ENCODE data around the gene RTN4. TPM values are rescaled to one million over a fixed set of nuclear protein-coding genes. Genes with fewer than 3 reads are reported as not detected.

Gene RTN4
- polyA plus RNA-seq, 1 donor (not counting 4 experiments of a cell fraction or from before 2014, with no cell fraction given): 406 TPM

GRCh38 chr2:54962935-54963440 lies 87.3 kb downstream of the RTN4 start:
- TF ChIP-seq CTCF (optimal IDR thresholded peaks at IDR 0.05 in 1 of 3, IDR thresholded peaks at IDR 0.05 in 1 of 3, conservative IDR thresholded peaks at IDR 0.05 in 1 of 3; ENCODE audit: extremely low read depth in 1 of 3, insufficient read depth in 2 of 3, low read length in 3 of 3) (no peak), EZH2 (IDR thresholded peaks at IDR 0.05; ENCODE audit: low read length) (no peak)
- Histone ChIP-seq H3K4me1 (ENCODE audit: control insufficient read depth, extremely low read depth, insufficient read depth, low read length) (peaks cover 20% of the 10 kb centered on the region), H3K79me2 (ENCODE audit: control insufficient read depth, insufficient read depth, low read length) (no peaks in the 10 kb centered on the region), H3K36me3 (ENCODE audit: control insufficient read depth in 2 of 2, extremely low read depth in 1 of 2, insufficient read depth in 2 of 2, low read length in 2 of 2) (peaks cover 0 to 4% of the 10 kb centered on the region in 2 experiments), H3K27ac (ENCODE audit: control insufficient read depth, insufficient read depth, low read length) (no peak overlapping the region), H3K4me3 (ENCODE audit: control insufficient read depth in 2 of 3, extremely low read depth in 1 of 3, insufficient read depth in 2 of 3, low read depth in 1 of 3, low read length in 3 of 3) (no peak overlapping the region), H3K27me3 (ENCODE audit: control insufficient read depth, extremely low read depth, insufficient read depth, low read length) (no peaks in the 10 kb centered on the region), H3K9ac (ENCODE audit: control insufficient read depth, extremely low read depth, insufficient read depth, low read length) (no peak overlapping the region), H2AFZ (ENCODE audit: control insufficient read depth, low read length) (no peak overlapping the region), H4K20me1 (ENCODE audit: control insufficient read depth, extremely low read depth, insufficient read depth, low read length) (no peaks in the 10 kb centered on the region), H3K9me3 (ENCODE audit: control insufficient read depth, low read depth, low read length) (no peaks in the 10 kb centered on the region), H3K9me1 (ENCODE audit: control insufficient read depth, extremely low read depth, insufficient read depth, low read length) (no peaks in the 10 kb centered on the region), H3K4me2 (ENCODE audit: control insufficient read depth, extremely low read depth, insufficient read depth, low read depth, low read length) (no peak overlapping the region)
- DNase-seq (ENCODE audit: low read depth, low spot score) (no peak), FAIRE-seq (no peak)
- dilution Hi-C loops (cut with MboI; ENCODE audit: extremely low pct_ligation_motif_present, low sequenced_read_pairs): no loop called here

GRCh38 chr2:54962511-54962910 lies 87.7 kb downstream of the RTN4 start:
- Histone ChIP-seq H3K9me3 (ENCODE audit: control insufficient read depth, low read depth, low read length) (no peaks in the 10 kb centered on the region), H3K4me2 (ENCODE audit: control insufficient read depth, extremely low read depth, insufficient read depth, low read depth, low read length) (no peak overlapping the region), H3K79me2 (ENCODE audit: control insufficient read depth, insufficient read depth, low read length) (no peaks in the 10 kb centered on the region), H3K36me3 (ENCODE audit: control insufficient read depth in 2 of 2, extremely low read depth in 1 of 2, insufficient read depth in 2 of 2, low read length in 2 of 2) (peaks cover 0 to 4% of the 10 kb centered on the region in 2 experiments), H3K9me1 (ENCODE audit: control insufficient read depth, extremely low read depth, insufficient read depth, low read length) (no peaks in the 10 kb centered on the region), H3K27me3 (ENCODE audit: control insufficient read depth, extremely low read depth, insufficient read depth, low read length) (no peaks in the 10 kb centered on the region), H3K9ac (ENCODE audit: control insufficient read depth, extremely low read depth, insufficient read depth, low read length) (no peak overlapping the region), H2AFZ (ENCODE audit: control insufficient read depth, low read length) (no peak overlapping the region), H3K4me1 (ENCODE audit: control insufficient read depth, extremely low read depth, insufficient read depth, low read length) (peaks cover 20% of the 10 kb centered on the region), H3K4me3 (ENCODE audit: control insufficient read depth in 2 of 3, extremely low read depth in 1 of 3, insufficient read depth in 2 of 3, low read depth in 1 of 3, low read length in 3 of 3) (no peak overlapping the region), H4K20me1 (ENCODE audit: control insufficient read depth, extremely low read depth, insufficient read depth, low read length) (no peaks in the 10 kb centered on the region), H3K27ac (ENCODE audit: control insufficient read depth, insufficient read depth, low read length) (no peak overlapping the region)
- DNase-seq (ENCODE audit: low read depth, low spot score) (no peak), FAIRE-seq (no peak)
- dilution Hi-C loops (cut with MboI; ENCODE audit: extremely low pct_ligation_motif_present, low sequenced_read_pairs): no loop called here
- TF ChIP-seq CTCF (optimal IDR thresholded peaks at IDR 0.05 in 1 of 3, IDR thresholded peaks at IDR 0.05 in 1 of 3, conservative IDR thresholded peaks at IDR 0.05 in 1 of 3; ENCODE audit: extremely low read depth in 1 of 3, insufficient read depth in 2 of 3, low read length in 3 of 3): no peak
- TF ChIP-seq EZH2 (IDR thresholded peaks at IDR 0.05; ENCODE audit: low read length): no peak
